Endothelial cell (in vitro differentiated cells): Measurements from ENCODE around the gene C3orf62. TPM values are rescaled to one million over a fixed set of nuclear protein-coding genes. Genes with fewer than 3 reads are reported as not detected.
A peak's percentile ranks its signal among the peaks of the same experiment; 100 is the strongest.

Source experiments
- DNase-seq: peaks from one replicate; pipeline ENCODE4 v3.0.0; 2021; ENCODE audit warnings: low spot score
- H3K27ac Mint-ChIP-seq: one replicate; pipeline ENCODE4 v1.8.0; 2021; ENCODE audit warnings: mixed read lengths, inconsistent platforms; ENCODE audit not compliant: unreplicated experiment
- H3K27me3 Mint-ChIP-seq: one replicate; pipeline ENCODE4 v1.8.0; 2021; ENCODE audit warnings: mild to moderate bottlenecking, moderate library complexity, mixed read lengths, inconsistent platforms; ENCODE audit not compliant: unreplicated experiment
- H3K36me3 Mint-ChIP-seq: one replicate; pipeline ENCODE4 v1.8.0; 2021; ENCODE audit warnings: mild to moderate bottlenecking, low read depth, mixed read lengths, inconsistent platforms; ENCODE audit not compliant: unreplicated experiment
- H3K4me1 Mint-ChIP-seq: one replicate; pipeline ENCODE4 v1.8.0; 2021; ENCODE audit warnings: mild to moderate bottlenecking, mixed read lengths, inconsistent platforms; ENCODE audit not compliant: unreplicated experiment
- H3K4me3 Mint-ChIP-seq: one replicate; pipeline ENCODE4 v1.8.0; 2021; ENCODE audit warnings: mild to moderate bottlenecking, mixed read lengths, inconsistent platforms; ENCODE audit not compliant: unreplicated experiment
- H3K9me3 Mint-ChIP-seq: one replicate; pipeline ENCODE4 v1.8.0; 2021; ENCODE audit warnings: mixed read lengths, inconsistent platforms; ENCODE audit not compliant: unreplicated experiment
- CTCF ChIP-seq: fragments of 200-600 bp; sonication (generic); IDR thresholded peaks from one replicate; pipeline ENCODE4 v1.5.0; 2021; ENCODE audit warnings: antibody characterized with exemption; ENCODE audit not compliant: unreplicated experiment
- total RNA-seq: library from RNA; stranded (reverse); fragmentation: NEBNext Ultra II Directional; extraction: Animal tissue kit (Norgen Biotek cat#: 25700); gene quantifications from one replicate; pipeline ENCODE4 v1.2.1, GENCODE V29; 2021; ENCODE audit not compliant: unreplicated experiment

The C3orf62 gene
- total RNA-seq, 1 donor from 2014 or later, result 3.8 TPM

GRCh38 chr3:49311283-49311682 lies 34.3 kb upstream of the C3orf62 start:
- Mint-ChIP-seq H3K27me3 (no peaks in the 10 kb centered on the region), H3K36me3 (peaks cover 23% of the 10 kb centered on the region), H3K27ac (no peak overlapping the region), H3K9me3 (no peaks in the 10 kb centered on the region), H3K4me3 (no peak overlapping the region), H3K4me1 (no peaks in the 10 kb centered on the region)
- no peak for DNase-seq
- TF ChIP-seq CTCF, result no peak

GRCh38 chr3:49310677-49311076 lies 33.6 kb upstream of the C3orf62 start:
- no peaks in the 10 kb centered on the region for H3K27me3 Mint-ChIP-seq
- no peak for DNase-seq
- H3K9me3 Mint-ChIP-seq, result no peaks in the 10 kb centered on the region
- H3K4me3 Mint-ChIP-seq, result no peak overlapping the region
- no peak overlapping the region for H3K27ac Mint-ChIP-seq
- peaks cover 25% of the 10 kb centered on the region for H3K36me3 Mint-ChIP-seq
- no peaks in the 10 kb centered on the region for H3K4me1 Mint-ChIP-seq
- TF ChIP-seq CTCF, result no peak

- H3K36me3 Mint-ChIP-seq, result peaks cover 25% of the 10 kb centered on the region
- H3K4me1 Mint-ChIP-seq, result no peaks in the 10 kb centered on the region
- H3K9me3 Mint-ChIP-seq, result no peaks in the 10 kb centered on the region
- peak overlapping the region; percentile 37 for H3K4me3 Mint-ChIP-seq
- DNase-seq, result no peak
- TF ChIP-seq CTCF, result no peak
- H3K27me3 Mint-ChIP-seq, result no peaks in the 10 kb centered on the region
- no peak overlapping the region for H3K27ac Mint-ChIP-seq
Observed at GRCh38 chr3:49305608-49306007, 28.6 kb upstream of the C3orf62 start.

GRCh38 chr3:49302613-49303012 lies 25.6 kb upstream of the C3orf62 start:
- TF ChIP-seq CTCF, result no peak
- Mint-ChIP-seq H3K9me3 (no peaks in the 10 kb centered on the region), H3K36me3 (peaks cover 27% of the 10 kb centered on the region), H3K27me3 (no peaks in the 10 kb centered on the region), H3K4me1 (no peaks in the 10 kb centered on the region), H3K4me3 (no peak overlapping the region), H3K27ac (no peak overlapping the region)
- DNase-seq, result no peak

GRCh38 chr3:49300595-49300994 lies 23.6 kb upstream of the C3orf62 start:
- H3K36me3 Mint-ChIP-seq, result peaks cover 34% of the 10 kb centered on the region
- H3K27me3 Mint-ChIP-seq, result no peaks in the 10 kb centered on the region
- DNase-seq, result no peak
- H3K27ac Mint-ChIP-seq, result no peak overlapping the region
- H3K4me1 Mint-ChIP-seq, result no peaks in the 10 kb centered on the region
- H3K9me3 Mint-ChIP-seq, result no peaks in the 10 kb centered on the region
- no peak for TF ChIP-seq CTCF
- H3K4me3 Mint-ChIP-seq, result no peak overlapping the region
